HG02885 (cell line): ENCODE measurements around the gene PALLD.
"Not testable (repeated sequence)": the region's sequence is repeated elsewhere in the genome, so short reads cannot be mapped to it uniquely, and the experiment has no call there.

ENCODE experiments used
- ATAC-seq: cut with Tn5 transposase; IDR thresholded peaks from one replicate; pipeline ENCODE4 v1.9.1; 2021; ENCODE audit warnings: mild to moderate bottlenecking; ENCODE audit not compliant: unreplicated experiment, poor library complexity

PALLD gene

DNA sequence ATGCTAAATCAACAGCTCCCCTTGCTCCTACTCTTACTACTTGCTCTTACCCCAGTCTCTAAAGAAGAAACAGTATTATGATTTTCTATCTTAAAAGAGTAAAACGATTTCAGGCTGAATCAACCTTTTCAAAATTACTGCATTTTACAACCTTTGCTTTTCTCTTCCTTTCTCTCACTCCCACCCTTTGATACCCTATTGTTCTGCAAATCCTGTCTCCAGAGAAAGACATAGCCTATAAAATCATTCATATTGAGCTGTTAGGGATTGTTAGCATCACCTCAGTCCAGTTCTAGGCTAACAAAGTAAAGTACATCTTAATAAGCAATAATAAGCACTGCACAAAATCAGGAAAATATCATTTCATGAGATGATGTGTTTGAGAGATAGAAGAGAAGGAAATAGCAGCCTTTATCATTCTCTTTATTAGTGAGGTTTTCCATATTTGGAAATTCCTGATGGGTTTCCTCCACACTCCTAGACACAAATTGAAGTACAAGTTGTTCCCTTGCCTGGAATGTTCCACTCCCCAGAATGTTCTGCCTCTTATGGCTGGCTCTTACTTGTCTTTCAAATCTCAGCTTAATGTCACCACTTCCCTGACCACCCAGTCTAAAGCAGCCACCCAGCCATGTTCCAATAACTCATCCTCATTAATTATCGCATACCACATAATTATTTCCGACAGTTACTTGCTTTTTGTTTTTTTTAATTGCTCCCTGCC, 219.7 kb downstream of the PALLD start:
- ATAC-seq = no peak

GRCh38 chr4:168717847-168718246, 221.0 kb downstream of the PALLD start:
- no peak for ATAC-seq

- no peak for ATAC-seq
Observed at GRCh38 chr4:168719725-168720124, 222.9 kb downstream of the PALLD start.

DNA sequence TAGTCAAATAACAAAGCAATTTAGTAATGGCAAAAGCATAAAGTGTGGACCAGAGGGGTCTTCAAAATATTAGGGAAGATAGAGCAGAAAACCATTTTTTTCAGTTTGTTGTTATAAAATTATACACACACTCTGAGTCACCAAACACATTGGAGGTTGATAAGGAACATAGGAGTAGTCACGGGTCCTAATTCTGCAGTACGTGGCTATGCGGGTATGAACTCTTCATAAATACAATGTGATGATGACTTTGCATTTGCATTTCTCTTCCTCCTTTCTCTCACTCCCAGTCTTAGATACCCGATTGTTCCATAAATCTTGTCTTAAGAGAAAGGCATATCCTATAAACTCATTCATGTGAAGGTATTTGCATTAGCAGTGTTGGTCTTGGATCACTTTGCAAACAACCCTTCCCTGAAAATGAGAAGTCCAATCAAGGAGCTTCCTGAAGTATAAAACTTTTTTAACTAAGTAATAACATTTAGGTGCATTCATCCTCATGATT, 223.6 kb downstream of the PALLD start:
- ATAC-seq = no peak

- ATAC-seq = no peak
Observed at GRCh38 chr4:168722391-168722790, 225.5 kb downstream of the PALLD start.

GRCh38 chr4:168723020-168723419, 226.2 kb downstream of the PALLD start:
- peak; percentile 47 for ATAC-seq

GRCh38 chr4:168723569-168723968, 226.7 kb downstream of the PALLD start:
- ATAC-seq = no peak

DNA sequence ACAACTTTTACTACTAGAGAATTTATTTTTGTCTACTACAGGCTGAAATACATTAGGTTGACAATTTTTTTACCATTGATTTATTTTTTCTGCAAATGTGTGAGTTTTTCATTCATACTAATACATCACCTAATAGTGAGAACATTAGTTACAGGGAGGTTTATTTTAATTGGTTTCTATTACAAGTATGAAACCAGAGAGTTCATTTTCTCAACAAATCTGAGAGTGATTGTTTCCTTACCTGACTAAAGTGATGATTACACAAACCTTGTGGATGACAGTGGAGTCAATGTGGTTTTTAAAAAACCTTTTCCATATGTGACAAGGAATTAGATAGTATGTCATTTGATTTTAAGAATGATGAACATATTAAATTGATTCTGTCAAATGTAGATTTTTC, 227.4 kb downstream of the PALLD start:
- ATAC-seq = no peak

GRCh38 chr4:168724686-168725411, 228.0 kb downstream of the PALLD start:
- no peak for ATAC-seq

DNA sequence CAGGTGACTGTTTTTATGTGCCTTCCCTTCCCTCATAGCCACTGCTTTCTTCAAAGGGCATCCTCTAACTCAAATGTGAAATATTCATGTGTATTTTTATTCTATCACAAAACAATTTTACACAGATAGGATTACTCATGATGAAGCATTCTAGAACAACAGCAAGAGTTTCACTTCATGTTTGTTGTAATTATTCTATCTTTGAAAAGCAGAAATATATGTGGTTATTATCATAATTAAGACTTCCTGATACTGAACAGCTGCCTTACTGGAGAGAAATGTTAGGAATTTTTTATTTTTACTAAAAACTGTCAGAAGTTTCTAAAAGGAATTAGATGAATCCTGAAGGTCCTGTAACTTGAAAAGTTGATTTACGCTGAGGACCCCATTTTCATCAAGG, 229.1 kb downstream of the PALLD start:
- ATAC-seq = no peak

- ATAC-seq = not testable (repeated sequence)
Observed at GRCh38 chr4:168727181-168727580, 230.3 kb downstream of the PALLD start.

DNA sequence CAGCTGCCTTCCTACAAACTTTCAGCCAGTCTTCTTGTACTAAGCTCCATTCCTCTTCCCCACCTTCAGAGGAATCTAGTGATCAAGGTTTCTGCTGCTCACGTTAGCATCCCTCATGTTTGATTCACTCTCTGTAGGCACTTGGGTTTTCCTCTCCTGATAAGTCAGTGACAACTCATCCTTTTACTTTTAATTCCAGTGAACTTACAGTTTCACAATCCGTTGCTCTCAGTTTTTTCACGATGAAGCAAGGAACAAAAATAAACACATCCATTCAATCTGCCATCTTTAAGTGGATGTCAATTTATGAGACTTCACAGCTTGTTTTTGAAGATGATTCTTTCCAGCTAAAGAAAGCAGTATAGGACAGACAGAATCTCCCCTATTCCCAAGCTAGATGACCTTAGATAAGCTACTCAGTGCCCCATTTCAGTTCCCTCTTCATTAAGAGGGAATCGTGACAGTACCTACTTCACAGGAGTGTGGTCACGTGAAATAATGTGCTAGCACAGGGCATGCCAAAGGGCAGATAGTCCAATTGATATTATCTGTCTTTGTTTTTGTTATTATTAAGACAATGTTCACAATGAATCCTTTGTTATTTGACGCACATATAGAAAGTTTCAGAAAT, 234.3 kb downstream of the PALLD start:
- ATAC-seq = no peak

GRCh38 chr4:168731706-168732414, 235.0 kb downstream of the PALLD start:
- no peak for ATAC-seq

GRCh38 chr4:168732714-168733113, 235.9 kb downstream of the PALLD start:
- ATAC-seq = no peak

DNA sequence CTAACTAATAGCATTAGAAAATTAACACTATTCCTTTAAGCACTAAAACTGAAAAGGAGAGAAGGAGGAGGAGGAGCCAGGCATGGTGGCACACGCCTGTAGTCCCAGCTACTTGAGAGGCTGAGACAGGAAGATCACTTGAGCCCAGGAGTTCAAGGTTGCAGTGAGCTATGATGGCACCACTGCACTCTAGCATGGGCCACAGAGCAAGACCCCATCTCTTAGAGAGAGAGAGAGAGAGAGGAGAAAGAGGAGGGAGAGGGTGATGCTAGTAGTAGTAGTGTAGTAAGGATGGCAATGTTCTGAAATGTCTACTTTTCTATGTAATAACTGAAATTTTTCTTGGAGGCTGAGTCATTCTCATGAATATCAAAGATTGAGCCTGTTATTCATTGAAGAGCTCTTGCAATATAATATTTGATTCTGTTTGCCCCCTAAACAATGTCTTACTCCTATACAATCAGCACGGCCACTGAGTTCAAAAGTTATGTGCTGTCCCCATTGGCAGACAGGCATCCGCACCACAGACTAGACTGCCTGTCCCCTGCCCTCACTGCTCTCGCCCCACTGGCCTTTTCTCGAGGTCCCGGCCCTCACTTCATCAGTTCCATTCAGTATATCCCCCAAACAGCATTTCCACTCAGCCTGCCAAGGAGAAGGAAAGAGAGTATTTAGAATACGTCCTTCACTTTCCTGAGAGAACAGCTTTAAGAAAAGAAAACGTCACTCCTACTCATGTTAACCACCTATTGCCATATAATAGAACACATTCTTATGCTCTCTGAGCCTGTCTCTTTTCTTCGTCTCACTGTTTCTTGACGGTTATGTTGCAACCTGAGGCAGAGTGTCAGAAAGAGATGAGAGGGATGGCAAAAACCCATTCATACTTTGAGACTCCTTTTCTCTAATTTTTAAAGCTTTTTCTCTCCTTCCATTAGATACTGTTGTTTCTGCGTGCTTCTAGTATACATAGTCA, 238.1 kb downstream of the PALLD start:
- no peak for ATAC-seq

GRCh38 chr4:168735735-168736134, 238.9 kb downstream of the PALLD start:
- no peak for ATAC-seq

- ATAC-seq = no peak
Observed at GRCh38 chr4:168736860-168737805, 240.3 kb downstream of the PALLD start.

DNA sequence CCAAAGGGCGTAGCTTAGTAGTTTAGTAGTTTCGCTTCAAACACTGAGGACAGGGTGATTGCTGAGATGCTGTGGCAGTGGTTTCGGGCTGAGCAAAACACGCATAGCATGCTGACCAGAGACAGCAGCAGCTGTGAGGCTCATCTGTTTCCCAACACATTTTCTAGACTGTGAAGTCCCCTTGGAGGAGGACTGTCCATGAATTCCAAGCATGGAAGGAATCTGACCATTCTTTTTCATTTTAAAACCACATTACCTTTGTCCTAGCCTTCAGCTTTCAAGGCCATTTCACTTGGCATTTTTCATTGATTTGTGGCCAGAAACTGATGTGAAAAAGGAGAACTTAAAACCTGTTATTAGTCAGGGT, 240.9 kb downstream of the PALLD start:
- ATAC-seq = no peak
